PFSK-1 (cell line): ENCODE results near the gene HS3ST3B1.

ENCODE experiments used
- POLR2AphosphoS5 ChIP-seq: IDR thresholded peaks from 2 replicates; pipeline ENCODE4 v1.6.1; 2012; ENCODE audit warnings: low read depth, mild to moderate bottlenecking, control low read depth, low read length, moderate library complexity
- TAF1 ChIP-seq: IDR thresholded peaks from 2 replicates; pipeline ENCODE4 v1.6.1; 2012; ENCODE audit warnings: low read length, control low read depth, borderline replicate concordance; ENCODE audit not compliant: insufficient read depth

DNA sequence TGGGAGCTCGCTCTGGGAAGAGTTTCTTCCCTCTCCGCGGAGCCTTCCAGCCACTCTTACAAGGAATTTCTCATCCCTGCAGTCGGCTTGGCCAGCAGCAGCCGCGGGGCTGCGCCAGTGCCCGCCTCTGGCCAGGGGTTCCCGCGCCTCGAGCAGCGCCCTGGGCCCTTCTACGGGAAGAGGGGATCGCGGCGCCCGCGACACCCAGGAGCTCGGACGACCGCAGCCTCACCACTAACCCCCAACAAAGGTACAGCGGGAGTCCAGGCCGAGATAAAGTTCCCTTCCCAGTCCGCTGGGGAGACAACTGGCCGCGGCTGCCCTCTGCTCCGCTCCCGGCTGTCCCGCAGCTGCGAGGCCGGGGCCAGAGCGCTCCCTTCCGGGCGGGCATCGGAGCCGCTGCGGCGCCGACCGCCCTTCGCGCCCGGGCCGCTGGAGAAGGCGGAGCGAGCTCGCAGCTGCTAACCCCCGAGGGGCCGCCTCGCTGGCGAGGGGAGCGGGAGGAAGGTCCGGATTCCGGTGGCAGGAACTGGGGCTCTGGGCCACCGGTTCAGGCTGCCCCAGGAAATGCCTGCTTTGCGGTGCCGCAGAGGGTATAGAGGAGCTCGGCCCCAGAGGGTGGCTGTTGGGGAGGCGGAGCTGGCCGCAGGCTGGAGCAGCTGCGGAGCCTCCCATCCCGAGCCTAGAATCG is 3.6 kb upstream of the HS3ST3B1 start:
- TF ChIP-seq TAF1 (no peak), POLR2AphosphoS5 (no peak)
